NK-92 (cell line): Measurements from ENCODE around the gene PRSS36.
"Not testable (repeated sequence)": the region's sequence is repeated elsewhere in the genome, so short reads cannot be mapped to it uniquely, and the experiment has no call there.

ENCODE experiments used
- DNase-seq: peaks from one replicate; lab custom pipeline; 2025; ENCODE audit not compliant: unreplicated experiment; lab: John Stamatoyannopoulos, UW

Gene PRSS36

DNA sequence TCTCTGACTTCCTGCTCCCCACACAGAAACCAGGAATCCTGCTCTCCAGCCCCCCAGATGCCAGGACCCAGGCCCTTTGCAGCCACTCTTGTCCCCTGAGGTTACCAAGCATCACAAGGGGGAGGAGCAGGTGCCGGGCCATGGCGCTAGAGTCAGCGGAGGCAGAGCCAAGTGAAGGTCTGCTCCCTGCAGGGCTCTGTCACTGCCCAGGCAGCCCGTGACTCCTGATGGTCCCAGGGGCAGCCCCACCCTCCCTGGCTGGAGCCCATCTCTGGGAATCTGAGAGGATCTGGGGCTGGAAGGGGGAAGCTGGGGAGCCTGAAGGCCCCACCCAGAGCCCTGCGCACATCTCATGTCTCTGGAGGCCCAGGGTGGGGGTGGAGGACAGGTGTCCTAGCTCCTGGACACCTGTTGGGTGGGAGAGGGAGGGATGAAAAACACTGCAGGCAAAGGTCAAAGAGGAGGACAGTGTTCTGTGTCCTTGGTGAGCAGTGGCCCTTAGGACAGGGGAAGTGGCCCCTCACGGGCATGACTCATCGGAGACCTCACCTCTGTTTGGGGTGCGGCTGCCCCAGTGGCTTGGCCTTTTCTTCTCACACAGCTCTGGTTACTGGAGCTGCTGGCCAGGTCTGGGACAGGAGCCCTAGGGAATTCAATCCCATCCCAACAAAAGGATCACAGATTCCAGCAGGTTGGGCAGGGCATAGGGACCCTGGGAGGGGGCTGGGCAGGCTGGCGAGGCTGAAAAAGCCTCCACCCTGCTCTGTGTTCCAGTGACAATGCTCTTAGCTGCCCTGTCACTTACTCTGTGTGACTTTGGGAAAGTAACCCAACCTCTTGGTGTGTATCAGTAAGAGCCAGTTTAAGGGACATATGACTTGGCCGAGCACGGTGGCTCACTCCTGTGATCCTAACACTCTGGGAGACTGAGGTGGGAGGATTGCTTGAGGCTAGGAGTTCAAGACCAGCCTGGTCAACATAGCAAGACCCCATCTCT is at the start of gene PRSS36:
Gene PRSS36 (minus strand): TSS at position 173 of the 997 bp plus-strand sequence. CDS start 31 bp downstream, at position 142.
- DNase-seq: no peak

DNA sequence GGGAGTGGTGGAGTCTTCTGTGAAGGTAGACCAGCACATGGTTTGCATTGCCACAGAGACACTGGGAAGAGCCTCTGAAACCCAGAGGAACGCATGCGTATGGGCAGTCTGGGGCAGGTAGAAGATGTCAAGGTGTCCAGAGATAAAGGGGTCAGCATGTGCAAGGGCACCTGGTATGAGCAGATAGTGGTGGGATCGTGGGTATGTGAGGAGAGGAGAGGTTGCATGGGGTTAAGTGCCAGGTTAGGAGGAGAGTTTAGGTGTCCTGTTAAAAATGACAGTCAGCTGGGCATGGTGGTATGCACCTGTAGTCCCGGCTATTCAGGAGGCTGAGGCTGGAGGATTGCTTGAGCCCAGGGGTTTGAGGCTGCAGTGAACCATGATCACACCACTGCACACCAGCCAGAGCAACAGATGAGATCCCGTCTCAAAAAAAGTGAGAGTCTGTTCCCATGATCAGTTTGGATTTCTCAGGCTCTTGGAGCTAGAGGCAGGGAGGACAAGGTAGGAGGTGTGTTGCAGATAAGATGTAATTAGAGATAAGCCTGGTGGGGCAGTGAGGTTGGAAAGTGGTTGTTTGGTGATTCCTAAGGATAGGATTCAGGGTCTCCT is 49.7 kb upstream of the PRSS36 start:
- DNase-seq: no peak

DNA sequence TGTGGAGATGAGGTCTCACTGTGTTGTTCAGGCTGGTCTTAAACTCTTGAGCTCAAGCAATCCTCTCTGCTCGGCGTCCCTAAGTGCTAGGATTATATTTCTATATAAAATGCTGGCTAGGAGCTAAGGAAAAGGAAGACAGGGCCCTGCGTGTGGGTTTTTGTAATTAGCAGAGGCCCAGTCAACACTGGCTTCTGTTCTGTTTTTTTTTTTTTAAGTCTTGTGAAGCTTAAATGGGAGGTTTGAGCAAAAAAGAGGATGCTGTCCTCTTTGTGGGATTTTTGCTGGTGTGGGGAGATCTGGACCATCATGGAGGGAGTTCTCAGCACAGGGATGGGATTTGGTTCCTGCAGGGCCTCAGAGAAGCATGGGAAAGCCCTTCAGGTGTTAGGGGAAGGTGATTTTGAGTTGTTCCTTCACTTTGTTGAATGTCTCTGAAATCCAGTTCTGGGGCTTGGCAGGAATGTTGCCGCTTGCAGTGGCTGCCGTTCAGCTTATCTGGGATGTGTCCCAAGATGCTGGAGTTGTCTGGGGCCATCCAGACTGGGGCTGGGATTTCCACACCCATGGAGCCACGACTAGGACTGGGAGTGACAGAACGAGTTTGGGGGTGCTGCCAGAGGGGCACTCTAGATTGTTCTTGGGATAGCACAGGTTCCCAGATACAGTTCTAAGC is 48.5 kb upstream of the PRSS36 start:
- no peak for DNase-seq

DNA sequence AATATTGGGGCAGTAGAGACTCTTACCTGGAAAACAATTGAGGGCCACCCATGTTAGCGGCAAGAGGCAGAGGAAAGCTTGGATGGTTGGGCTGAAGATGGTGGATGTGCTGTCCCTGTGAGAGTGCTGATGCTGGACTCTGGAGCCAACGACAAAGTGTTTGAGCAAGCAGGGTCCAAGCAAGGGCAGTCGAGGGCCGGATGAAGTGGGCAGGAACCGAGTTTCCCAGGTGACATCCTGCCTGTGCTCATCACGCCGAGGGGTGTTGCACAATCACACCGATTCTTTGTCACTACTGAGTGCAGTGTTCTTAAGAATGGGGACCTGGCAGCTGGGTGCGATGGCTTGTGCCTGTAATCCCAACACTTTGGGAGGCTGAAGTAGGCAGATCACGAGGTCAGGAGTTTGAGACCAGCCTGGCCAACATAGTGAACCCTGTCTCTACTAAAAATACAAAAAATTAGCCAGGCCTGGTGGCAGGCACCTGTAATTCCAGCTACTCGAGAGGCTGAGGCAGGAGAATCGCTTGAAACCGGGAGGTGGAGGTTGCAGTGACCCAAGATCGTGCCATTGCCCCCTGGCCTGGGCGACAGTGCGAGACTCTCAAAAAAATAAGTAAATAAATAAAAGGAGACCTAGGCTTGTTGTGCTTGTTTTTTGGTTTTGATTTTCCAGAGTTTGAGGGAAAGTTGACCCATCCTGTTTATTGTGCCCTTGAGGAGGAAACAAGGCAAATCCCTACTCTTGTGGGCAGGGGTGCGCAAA is 46.6 kb upstream of the PRSS36 start:
- DNase-seq: no peak

DNA sequence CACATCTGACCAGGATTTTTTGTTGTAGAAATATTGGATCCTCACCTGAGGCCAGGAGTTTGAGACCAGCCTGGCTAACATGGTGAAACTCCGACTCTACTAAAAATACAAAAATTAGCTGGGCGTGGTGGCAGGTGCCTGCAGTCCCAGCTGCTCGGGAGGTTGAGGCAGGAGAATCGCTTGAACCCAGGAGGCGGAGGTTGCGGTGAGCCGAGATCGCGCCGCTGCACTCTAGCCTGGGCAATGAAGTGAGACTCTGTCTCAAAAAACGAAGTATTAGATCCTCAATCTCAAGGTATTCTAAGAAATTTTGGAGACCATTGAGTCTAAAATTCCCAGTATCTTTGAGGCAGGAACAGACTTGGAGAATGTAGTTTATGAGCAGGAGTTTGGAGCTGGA is 46.0 kb upstream of the PRSS36 start:
- not testable (repeated sequence) for DNase-seq

DNA sequence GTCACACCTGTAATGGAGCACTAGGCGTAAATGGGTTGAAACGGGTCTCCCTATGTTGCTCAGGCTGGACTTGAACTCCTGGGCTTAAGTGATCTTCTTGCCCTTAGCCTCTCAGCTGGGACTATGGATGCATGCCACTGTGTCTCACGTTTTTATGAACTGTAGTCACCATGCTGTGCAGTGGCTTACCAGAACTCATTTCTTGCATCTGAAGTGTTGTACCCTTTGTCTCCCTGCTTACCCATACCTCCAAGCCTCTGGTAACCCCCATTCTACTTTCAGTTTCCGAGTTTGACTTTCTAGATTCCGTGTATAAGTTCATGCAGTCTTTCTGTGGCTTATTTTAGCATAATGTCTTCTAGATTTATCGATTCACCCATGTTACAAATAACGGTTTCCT is 45.0 kb upstream of the PRSS36 start:
- DNase-seq: no peak

DNA sequence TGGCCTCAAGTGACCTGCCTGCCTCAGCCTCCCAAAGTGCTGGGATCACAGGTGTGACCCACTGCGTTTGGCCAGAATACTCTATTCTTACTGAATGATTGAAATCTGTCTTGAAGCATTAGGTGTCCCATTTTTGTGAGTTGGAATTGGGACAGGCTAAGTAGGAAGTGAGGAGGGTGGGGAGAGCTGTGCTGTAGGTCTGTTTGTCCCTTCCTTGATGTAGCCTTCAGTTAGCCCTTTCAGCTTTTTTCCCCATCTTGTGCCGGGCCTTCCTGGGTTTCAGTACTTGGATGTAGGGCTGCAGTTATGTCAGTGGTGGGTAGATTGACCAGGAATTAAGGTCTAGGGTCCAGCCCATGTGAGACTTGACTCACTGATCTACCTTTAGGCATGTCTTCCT is 44.0 kb upstream of the PRSS36 start:
- no peak for DNase-seq

DNA sequence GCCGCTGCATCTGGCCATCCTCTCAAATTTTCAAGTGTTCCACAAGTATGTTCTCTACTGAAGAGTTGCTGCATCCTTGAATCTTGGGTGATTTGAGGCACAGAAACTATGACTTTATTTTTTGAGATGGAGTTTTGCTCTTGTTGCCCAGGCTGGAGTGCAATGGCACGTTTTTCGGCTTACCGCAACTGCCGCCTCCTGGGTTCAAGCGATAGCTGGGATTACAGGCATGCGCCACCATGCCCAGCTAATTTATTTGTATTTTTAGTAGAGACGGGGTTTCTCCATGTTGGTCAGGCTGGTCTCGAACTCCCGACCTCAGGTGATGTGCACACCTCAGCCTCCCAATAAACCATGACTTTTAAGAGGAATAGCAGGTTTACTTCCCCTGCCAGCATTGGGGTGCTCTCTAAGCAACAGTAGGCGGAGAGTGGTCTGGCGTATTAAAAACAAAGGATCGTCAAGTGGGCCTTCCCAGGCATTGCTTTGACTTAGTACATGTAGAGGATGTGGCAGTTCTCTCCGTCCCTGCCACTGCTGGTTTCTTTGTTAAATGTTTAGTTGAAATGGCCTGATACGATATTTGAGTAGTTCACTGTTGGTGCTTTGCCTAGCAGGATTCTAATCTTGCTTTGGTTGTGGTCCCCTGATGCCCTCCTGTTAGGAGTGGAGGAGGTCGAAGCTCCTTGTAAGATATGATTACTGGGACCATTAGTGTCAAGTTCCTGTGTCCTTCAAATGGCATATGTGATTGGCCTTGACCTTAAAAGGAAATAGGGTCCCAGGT is 43.2 kb upstream of the PRSS36 start:
- DNase-seq: no peak

DNA sequence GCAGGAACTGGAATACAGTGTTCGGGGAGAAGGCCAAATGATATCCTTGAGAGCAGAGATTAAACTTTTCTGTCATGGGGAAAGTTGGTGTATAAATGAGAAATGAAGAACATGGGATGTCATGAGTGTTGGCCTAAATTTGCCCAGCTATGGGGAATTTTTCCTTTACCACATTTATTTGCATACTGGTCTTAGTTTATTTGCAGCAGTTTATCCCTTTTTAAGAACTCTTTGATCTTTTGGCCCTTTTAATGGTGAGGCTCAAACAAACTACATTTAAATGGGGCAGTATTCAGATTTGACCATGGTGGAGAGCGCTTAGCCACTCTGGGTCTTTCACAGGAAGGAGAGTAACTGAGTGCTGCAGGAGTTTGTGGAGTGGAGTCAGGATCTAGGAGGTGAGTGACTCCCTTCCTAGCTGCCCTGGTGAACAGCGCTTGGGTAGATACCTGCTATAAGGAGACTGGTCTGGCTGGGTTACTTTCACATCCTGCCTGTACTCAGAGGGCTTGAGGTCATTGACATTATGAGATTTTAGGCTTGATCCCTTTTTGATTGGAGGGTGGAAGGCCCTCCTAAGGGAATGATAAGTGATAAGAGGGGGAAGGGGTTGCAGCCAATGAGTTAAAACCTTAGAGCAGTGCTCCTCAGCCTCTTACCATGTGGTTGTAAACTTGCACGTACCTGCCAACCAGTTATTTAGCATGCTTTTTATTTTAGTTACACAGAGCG is 42.0 kb upstream of the PRSS36 start:
- no peak for DNase-seq

DNA sequence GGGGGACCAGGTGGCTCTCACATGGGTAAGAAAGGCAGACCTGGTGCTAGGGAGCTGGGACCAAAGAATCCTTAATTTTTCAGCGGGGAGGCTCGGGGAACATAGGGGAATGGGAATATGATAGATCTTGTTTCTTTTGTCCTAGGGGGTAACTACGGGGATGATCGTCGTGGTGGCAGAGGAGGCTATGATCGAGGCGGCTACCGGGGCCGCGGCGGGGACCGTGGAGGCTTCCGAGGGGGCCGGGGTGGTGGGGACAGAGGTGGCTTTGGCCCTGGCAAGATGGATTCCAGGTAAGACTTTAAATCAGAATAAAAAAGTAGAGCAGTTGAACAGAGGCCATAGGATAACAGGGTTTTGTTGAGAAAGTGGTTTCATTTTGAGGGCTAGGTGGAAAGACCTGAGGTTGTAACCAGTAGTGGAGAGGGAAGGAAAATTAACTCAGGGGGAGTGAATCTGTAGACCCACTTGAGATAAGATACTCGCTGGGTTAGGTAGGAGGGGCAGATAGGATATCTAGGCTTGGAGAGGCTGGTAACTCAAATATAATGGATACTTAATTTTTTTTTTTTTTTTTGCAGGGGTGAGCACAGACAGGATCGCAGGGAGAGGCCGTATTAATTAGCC is 41.1 kb upstream of the PRSS36 start:
- no peak for DNase-seq

DNA sequence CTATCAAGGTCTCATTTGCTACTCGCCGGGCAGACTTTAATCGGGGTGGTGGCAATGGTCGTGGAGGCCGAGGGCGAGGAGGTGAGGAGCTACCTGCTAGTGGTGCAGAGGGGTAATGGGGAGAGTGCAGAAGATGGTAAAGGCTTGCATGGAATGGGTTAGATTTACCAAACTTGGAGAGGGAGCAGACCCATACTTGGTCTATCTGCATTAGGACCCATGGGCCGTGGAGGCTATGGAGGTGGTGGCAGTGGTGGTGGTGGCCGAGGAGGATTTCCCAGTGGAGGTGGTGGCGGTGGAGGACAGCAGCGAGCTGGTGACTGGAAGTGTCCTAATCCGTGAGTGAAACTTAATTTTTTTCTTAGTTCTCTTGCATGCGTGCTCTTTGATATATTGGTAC is 40.2 kb upstream of the PRSS36 start:
- DNase-seq: no peak

DNA sequence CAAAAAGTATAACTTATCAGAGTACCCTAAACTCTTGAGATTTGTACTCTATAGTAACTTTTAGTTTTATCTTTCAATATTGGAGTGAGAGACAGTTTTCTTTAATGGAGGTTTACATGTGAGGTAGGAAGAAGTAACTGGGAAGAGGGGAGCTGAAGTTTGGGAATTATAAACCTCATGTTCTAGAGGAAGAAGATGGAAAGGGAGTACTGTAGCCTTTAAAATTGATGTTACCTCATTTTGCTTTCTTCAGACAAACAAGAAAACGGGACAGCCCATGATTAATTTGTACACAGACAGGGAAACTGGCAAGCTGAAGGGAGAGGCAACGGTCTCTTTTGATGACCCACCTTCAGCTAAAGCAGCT is 39.5 kb upstream of the PRSS36 start:
- no peak for DNase-seq

DNA sequence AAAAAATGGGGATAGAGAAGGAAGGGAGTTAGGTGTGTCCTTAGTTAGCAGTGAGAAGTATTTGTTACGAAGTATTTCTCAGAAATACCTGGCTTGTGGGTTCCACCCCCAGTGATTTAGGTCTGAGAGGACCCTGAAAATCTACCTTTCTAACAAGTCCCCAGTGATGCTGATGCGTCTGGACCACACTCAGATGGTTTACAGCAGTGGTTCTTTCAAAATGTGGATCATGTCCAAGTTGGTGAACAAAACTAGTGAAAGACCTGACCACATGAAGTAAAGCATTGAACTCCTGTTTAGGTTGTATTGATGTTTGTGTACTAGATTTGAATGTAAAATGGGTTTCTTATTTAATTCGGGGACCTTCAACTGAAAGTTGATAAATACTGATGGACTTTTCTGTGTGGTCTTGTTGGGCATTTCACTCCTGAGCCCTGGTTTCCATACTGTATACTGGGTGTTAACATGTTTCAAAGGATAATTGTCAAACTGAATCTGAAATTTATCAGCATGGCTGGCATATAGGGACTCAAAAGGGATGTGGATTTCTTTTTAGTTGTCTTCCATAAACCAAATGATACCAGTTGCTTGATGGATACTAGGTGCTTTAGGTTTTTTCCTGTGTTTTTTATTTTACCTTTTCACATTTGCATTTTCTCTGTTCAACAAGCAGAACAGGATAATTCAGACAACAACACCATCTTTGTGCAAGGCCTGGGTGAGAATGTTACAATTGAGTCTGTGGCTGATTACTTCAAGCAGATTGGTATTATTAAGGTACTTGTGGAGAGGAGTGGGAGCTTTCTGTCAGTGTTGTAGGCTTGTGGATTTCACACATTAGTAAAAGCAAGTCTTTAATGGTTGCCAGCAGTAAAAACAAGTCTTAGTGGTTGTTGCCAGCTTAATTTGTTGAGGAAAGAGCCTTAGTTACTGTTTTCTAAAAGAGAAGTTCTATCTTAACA is 38.9 kb upstream of the PRSS36 start:
- DNase-seq: no peak

DNA sequence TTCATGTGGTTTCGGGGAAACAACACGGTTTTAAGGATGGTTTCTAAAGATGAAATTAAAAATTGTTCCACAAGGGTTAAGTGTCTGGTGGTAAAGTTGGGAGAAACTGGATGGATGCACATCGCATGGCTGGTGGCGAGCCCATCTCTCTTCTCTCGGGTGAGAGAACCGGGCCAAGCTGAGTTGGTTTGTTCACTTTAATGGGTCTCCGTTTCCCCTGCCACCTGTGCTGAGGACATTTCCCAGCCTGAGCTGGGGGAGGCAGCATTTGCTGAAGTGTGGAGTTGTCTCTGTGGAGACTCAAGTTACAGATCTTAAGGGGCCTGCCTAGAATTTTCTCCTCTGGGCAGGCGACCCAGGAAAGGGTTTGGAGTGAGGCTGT is 37.9 kb upstream of the PRSS36 start:
- no peak for DNase-seq

DNA sequence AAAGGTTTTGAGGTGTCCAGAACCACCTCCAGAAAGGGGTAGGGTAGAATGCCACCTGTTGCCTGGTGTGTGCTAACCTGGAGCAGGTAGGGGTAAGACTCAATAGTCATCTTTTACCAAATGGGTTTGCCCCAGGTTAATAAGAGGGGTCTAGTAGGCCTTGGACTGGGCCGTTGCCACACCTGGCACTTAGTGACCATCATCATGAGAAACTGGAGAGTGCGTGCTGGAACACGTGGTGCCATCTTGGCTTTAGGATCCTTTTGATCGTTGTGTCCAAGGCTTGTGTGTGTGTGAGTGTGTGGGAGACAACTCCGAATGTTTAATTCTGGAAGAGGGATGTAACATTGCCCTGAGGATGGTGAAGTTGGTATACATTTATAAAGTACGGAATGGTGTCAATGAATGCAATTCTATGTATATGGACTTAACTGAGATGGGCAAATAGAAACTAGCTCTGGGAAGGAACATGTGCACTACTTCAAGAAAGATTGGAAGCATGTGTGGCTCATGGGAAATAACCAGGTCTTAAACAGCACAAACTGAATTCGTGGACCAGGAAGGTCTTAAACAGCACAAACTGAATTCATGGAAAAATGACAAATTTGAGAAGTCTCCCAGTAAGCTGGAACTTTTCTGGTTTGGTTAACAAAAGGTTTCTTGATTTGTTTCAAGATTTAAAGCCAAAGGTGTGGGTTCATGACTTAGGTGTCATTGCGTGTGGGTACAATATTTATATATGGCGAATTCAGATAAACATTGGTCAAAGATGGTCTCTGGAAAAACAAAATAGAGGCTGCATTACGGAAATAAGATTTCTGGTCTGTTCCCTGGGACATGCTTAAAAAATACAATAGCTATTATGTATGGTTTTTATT is 37.3 kb upstream of the PRSS36 start:
- DNase-seq: no peak

DNA sequence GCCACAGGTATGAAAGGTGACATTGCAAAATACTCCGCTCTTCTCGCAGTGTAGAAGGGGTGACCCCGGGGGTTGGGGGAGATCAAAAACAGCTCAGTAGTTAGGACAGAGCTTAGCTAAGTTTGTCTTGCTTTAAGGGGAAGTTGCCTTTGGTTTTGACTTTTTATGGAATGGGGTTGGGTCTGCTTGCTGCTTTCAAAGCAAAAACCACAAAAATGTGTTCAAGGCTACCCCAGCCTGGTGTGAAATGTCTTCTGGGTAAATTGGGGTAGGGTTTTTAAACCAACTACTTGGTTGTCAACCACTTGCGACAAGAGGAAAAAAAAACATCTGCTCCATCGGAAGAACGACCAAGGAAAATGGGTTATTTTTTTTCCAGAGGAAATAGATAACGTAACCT is 36.3 kb upstream of the PRSS36 start:
- DNase-seq: no peak

DNA sequence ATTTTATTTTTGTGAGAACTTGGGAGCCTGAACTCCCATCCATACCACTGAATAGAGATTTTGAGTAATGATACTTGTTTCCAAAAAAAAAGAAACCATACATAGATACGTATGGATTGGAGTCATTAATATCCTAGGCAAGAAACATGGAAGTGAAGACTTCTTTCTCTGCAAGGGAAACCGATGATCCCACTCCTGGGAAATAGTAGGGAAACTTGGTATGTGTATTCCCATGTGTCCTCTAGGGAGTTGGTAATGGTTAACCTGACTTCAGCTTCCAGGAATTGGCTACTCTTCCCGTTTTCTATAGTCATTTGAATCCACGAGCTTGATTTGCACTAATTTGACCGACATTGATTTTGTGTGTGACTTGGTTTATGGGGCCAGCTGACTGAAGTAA is 35.5 kb upstream of the PRSS36 start:
- no peak for DNase-seq
